GM18526 (cell line): ENCODE results near the gene RAD51D.

Source experiments
- POLR2A ChIP-seq: IDR thresholded peaks from 3 replicates; pipeline ENCODE4 v1.6.1; 2011; ENCODE audit not compliant: insufficient read length; ENCODE audit errors: extremely low read depth

The RAD51D gene

DNA sequence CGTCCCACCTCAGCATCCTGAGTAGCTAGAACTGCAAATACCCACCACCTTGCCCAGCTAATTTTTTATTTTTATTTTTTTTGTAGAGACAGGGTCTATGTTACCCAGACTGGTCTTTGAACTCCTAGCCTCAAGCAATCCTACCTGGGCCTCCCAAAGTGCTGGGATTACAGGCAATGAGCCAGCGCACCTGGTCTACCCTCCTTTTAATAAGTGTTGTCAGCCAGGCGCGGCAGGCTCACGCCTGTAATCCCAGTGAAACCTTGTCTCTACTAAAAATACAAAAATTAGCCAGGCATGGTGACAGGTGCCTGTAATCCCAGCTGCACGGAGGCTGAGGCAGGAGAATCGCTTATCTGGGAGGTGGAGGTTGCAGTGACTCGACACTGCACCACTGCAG is 75.5 kb downstream of the RAD51D start:
- TF ChIP-seq POLR2A = no peak
